HTERT RPE-1 (cell line): ENCODE measurements around the gene GREB1.

Source experiments
- in situ Hi-C: fragments of 300-500 bp; cut with MboI; formaldehyde crosslinking; loops from 4 replicates; pipeline ENCODE4 v1.14.3; 2020; ENCODE audit warnings: low sequenced_read_pairs

GREB1 gene

GRCh38 chr2:11578986-11579774 lies 45.3 kb downstream of the GREB1 start:
- in situ Hi-C loops = no loop called here

GRCh38 chr2:11579867-11580659 lies 46.2 kb downstream of the GREB1 start:
- in situ Hi-C loops = no loop called here

GRCh38 chr2:11580697-11581096 lies 46.9 kb downstream of the GREB1 start:
- in situ Hi-C loops = no loop called here

GRCh38 chr2:11581124-11581796 lies 47.4 kb downstream of the GREB1 start:
- in situ Hi-C loops = no loop called here

GRCh38 chr2:11581797-11582611 lies 48.2 kb downstream of the GREB1 start:
- in situ Hi-C loops = no loop called here

GRCh38 chr2:11582612-11582861 lies 48.7 kb downstream of the GREB1 start:
- in situ Hi-C loops = no loop called here

- in situ Hi-C loops = no loop called here
Measured at GRCh38 chr2:11582862-11583752, 49.3 kb downstream of the GREB1 start.

GRCh38 chr2:11583840-11584524 lies 50.1 kb downstream of the GREB1 start:
- in situ Hi-C loops = no loop called here

- in situ Hi-C loops = no loop called here
Measured at GRCh38 chr2:11584525-11585056, 50.7 kb downstream of the GREB1 start.

- in situ Hi-C loops = no loop called here
Measured at GRCh38 chr2:11585071-11585470, 51.2 kb downstream of the GREB1 start.

- in situ Hi-C loops = no loop called here
Measured at GRCh38 chr2:11588228-11589110, 54.6 kb downstream of the GREB1 start.

GRCh38 chr2:11589316-11589940 lies 55.6 kb downstream of the GREB1 start:
- in situ Hi-C loops = no loop called here

GRCh38 chr2:11590193-11590592 lies 56.3 kb downstream of the GREB1 start:
- in situ Hi-C loops = no loop called here

GRCh38 chr2:11591091-11591490 lies 57.2 kb downstream of the GREB1 start:
- in situ Hi-C loops = no loop called here

- in situ Hi-C loops = no loop called here
Measured at GRCh38 chr2:11592671-11593574, 59.1 kb downstream of the GREB1 start.

- in situ Hi-C loops = no loop called here
Measured at GRCh38 chr2:11596801-11597200, 63.0 kb downstream of the GREB1 start.
